GM21717 (cell line): ENCODE results near the gene ELMO1.

Source experiments
- ATAC-seq: cut with Tn5 transposase; IDR thresholded peaks from one replicate; pipeline ENCODE4 v1.9.1; 2021; ENCODE audit warnings: mild to moderate bottlenecking, moderate library complexity; ENCODE audit not compliant: unreplicated experiment

ELMO1 gene

GRCh38 chr7:36900988-36901710 lies 547.5 kb downstream of the ELMO1 start:
- no peak for ATAC-seq

DNA sequence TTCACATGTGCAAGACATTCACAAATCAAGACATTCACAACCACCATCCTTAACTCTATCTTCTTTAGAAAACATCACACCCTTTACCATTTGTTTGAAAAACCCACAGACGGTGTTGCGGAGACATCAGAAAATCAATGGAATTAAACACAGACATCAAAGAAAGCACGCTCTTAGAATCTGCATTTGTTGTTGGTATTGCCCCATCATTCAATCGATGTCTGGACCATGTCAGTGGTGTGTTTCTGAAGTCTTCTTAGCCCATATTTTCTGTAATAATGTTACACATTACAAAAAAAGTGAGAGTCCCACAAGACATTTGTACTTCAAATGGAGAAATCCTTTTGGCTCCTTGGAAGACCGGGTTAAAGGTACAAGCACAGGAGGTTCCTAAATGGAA lies 550.5 kb downstream of the ELMO1 start:
- ATAC-seq = no peak

DNA sequence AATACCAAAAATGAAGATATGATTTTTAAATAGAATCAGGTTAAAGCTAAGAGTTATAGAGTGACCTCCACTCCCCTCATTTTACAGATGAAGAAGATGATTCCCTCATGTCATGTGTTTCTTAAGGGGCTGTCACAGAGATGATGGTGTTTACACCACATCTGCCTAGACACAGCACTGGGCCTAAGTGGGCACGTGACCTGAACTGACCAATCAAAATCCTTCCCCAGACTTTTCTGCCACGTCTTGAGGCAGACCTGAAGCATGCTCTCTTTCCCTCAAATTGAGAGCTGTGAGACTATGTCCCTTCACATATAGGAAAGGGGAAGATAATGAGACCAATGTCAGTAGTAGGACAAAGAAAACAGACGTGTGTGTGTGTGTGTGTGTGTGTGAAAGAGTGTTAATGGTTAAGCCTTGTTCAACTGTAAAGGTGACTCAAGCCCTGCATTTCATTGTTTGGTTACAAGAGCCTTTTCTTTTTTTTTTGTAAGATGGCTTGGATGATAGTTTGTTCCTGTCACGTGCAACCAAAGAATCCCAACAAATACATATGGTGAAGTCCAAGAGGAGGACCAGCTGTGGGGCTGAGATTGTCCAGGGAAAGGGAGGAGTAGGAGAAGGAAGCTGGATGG lies 551.6 kb downstream of the ELMO1 start:
- no peak for ATAC-seq

DNA sequence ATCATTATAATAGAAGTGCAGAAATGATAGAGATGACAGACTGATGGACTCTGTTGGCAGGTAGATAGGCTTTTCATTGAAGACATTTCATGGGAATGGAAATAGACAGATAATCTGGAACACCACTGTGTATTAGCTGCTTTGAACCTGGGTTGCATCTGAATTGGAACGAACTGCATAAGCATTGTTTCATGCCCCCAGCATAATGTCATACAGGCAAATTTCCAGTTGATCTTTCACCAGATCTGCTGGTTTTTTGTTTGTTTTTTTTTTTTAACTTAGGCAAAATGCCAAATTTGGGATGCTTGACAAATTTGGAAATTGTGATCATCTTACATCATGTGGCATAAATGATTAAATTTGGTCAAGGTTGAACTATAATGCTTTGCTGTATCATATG lies 552.2 kb downstream of the ELMO1 start:
- no peak for ATAC-seq

- no peak for ATAC-seq
These were observed 553.5 kb downstream of the ELMO1 start for GRCh38 chr7:36895192-36895591.

DNA sequence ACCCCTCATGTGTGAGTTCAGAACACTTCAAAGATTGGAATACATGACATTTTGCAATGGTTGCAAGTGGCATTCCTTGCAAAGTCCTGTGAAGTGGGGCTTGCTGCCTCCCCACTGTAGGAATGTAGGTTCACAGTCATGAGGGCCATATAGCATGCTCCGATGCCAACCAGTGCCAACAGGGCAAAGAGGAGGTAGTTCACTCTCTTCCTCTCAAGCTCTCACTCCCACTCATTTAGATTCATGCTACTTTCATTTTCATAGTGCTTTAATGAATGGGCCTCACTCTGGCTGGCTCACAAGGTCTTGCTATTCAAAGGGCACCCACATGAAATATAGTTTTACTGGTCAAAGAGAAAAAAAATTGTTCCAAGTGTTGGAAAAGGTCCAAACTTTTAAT lies 554.5 kb downstream of the ELMO1 start:
- no peak for ATAC-seq

DNA sequence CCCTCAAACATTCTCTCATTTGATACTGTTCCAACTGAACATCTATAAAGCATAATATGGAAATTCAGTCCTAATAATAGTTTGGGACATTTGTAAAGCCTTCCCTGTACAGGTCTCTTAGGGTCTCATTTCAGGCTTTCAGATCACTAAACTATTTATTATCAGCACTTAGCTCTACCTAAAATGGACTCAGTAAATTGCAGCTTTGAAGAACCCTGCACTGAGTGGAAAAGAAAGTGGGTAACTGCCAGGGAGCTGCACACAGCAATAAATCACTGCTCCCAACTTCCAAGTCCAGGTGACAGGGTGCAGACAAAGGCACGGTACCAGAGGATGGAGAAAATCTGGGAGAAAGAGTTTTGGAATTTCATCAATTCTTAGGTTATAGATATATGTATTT lies 559.5 kb downstream of the ELMO1 start:
- no peak for ATAC-seq

DNA sequence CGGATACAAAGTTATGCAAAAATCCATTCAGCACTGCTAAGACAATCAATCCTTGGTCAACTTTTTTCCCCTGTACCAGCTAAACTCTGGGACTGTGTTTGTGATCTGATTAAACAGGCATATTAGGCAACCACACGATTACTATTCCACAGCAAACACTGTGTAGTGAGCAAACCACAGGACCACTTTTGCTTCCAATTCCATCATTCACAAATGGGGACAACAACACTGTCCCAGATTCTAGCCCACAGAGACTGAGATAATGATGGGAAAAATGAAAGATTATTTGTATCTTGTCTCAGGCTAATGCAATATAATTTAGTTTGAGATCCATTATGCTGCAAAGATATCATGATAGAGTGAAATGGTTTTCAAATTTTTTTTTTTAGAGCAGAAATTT lies 560.7 kb downstream of the ELMO1 start:
- ATAC-seq = no peak

- no peak for ATAC-seq
These were observed 561.4 kb downstream of the ELMO1 start for GRCh38 chr7:36887233-36887632.

DNA sequence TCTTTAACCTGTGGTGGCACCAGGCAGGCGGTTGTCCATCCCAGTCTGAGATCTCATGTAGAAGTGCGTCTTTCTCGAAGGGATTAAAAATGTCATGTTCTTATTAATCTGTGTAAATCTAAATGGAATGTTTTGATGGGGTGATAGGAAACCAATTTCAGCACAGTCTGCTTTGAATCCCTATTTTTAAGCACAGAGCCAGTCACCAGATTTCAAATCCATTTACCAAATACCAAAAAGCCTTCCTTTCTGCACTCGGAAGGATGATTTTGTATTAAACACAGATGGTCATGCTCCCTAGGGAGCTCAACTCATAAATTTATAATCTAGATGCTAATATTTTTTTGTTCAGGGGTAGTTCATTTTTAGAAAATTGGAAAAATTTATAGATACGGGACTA lies 563.8 kb downstream of the ELMO1 start:
- no peak for ATAC-seq

DNA sequence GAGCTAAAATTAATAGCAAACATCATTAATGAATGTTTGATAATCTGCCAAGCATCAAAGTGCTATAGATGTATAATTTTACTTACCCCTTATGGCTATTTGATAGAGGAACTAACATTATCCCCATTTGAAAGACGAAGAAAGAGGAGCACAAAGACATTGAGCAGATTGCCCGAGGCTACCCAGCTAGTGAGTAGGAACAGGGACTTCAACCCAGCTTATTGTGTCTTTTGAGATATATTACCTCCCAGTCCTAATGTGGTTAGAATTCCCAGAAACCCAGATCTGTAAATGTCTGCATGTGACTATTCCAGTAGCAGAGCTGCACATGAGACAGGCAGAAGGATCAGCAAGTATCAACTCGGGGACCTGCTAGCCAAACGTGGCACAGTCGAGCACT lies 564.3 kb downstream of the ELMO1 start:
- ATAC-seq = no peak

- ATAC-seq = no peak
These were observed 567.3 kb downstream of the ELMO1 start for GRCh38 chr7:36881233-36881874.

DNA sequence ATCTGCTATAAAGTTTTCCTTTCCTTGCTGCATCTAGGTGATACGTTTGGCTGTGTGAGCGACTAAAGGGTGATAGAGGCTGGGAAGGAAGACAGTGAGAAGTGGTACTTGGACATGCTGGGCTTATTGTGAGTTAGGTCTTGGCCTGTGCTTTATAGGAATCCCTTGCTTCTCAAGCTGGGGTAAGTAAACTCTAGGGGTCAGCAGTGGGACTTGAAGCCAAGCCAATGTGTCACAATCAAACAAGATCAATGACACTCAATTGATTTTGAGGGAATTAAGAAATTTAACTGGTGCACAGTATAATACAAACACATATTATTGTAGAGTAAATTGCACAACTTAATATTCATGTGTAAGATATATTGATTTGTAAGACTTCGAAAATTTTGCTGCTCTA lies 568.6 kb downstream of the ELMO1 start:
- ATAC-seq = no peak

DNA sequence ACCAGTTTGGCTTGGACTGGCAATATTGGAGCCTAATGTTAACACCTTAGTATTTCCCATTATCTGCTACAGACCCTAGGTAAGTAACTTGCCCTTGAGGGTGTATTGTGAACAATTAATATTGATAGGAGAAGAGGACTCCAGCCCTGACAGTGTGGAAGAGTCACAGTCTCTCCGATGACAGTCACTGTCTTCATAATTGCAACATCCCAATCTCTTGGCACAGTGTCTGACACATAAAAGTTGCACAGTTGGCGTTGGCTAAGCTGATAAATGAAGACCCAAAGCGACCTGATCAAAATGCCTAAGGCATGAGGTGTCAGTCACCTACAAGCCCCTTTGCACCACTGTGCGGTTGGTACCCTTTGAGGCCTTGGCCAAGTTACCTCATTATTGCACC lies 569.6 kb downstream of the ELMO1 start:
- ATAC-seq = no peak

- no peak for ATAC-seq
These were observed 570.4 kb downstream of the ELMO1 start for GRCh38 chr7:36878288-36878687.

DNA sequence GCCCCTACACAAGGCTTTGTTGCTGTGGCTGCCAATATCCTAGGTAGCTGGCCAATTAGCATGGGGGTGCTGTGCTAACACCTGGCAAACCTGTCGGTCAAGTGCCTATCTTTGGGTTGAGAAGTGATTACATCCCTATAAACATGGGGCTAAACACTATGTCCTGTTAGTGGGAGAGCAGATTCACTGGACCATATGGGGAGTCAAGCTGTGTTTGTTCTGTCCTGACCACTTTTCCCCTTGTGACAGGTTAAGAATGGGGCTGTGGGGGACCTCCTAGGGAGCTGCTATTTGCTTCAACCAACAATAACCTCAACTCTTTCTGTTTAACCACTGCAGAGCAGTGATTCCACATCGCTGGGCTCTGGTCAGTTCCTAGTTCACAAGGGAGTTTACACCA lies 572.9 kb downstream of the ELMO1 start:
- no peak for ATAC-seq

DNA sequence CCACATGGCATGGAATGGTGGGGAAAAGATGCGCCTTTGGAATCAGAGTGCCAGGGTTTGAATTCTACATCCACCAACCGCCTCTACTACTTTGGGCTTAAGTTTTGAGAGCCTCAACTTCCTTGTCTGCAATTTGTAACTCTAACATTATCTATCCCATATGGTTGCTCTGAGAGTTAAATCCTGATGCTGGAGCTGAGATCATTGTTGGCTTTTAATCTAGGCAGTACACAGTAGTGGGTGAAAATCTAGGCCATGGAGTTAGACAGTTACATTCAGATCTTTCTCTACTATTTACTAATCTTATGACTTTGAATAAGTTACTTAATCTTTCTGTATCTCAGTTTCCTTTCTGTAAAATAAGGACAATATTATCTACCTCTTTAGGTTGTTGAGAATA lies 574.6 kb downstream of the ELMO1 start:
- ATAC-seq = no peak

DNA sequence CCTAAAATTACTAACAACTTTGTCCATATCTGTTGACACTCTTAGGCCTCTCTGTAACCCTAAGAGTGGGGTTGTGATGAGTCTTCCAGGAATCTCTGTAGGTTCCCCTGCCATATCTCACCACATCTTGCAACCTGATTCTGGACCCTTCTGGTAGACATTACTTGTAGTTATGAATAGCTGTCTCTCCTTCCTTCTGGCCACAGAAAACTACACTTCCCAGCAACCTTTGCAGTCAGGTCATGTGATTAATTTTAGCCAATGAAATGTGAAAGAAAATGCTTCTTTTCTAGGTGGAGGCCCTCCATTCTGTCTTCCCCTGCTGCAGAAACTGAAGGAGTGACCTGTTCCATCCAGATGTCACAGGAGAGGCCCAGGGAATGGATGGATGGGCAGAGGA lies 576.8 kb downstream of the ELMO1 start:
- no peak for ATAC-seq

GRCh38 chr7:36871355-36871738 lies 577.3 kb downstream of the ELMO1 start:
- ATAC-seq = no peak

DNA sequence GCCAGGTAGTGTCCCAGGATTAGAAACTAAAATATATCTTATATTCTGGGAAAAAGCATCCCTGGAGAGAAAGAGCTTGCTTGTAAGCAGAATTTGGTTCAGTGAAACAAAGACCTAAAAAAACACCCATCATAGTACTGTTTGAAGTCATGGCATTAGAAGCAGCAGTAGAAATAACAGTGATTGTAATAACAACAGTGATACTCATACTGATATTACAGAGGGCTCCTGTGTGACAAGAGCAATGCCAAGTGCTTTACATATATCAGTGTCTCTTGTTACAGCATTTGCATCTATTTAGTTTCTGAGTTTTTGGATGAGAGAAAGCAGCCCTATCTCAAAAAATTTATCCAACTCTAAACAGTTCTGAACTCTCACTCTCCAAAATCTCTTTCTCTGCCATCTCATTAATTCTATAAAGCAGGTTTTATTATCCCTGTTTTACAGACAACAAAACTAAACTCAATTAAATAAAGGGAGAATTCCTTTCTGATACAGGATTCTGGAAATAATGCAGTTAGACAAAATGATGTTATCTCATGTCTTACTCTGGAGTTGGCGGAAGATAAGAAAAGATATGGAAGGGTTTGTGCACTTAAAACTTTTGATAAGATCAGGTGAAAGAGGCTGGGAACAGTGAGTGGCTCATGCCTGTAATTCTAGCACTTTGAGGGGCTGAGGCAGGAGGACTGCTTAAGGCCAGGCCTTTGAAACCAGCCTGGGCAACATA lies 577.9 kb downstream of the ELMO1 start:
- no peak for ATAC-seq

GRCh38 chr7:36868727-36869411 lies 579.8 kb downstream of the ELMO1 start:
- ATAC-seq = no peak
